Inflammatory macrophage treated with lipopolysaccharide for 4 hours (primary cell): ENCODE results near the gene ZNF300.
A peak's percentile ranks its signal among the peaks of the same experiment; 100 is the strongest.
"Not testable (repeated sequence)": the region's sequence is repeated elsewhere in the genome, so short reads cannot be mapped to it uniquely, and the experiment has no call there.

Experiments used
- DNase-seq: peaks from one replicate; pipeline ENCODE4 v3.0.0-alpha.2; 2020

ZNF300 gene

GRCh38 chr5:150904479-150905311, at the start of gene ZNF300:
ZNF300 (minus strand) TSS chr5:150904980; CDS start chr5:150903155, 1,825 bp downstream.
- peak; percentile 71 for DNase-seq

- DNase-seq: no peak
Measured at GRCh38 chr5:150948539-150948938, 43.8 kb upstream of the ZNF300 start.

GRCh38 chr5:150946351-150946905, 41.6 kb upstream of the ZNF300 start:
- no peak for DNase-seq

- DNase-seq: no peak
Measured at GRCh38 chr5:150945947-150946346, 41.2 kb upstream of the ZNF300 start.

GRCh38 chr5:150945486-150945885, 40.7 kb upstream of the ZNF300 start:
- no peak for DNase-seq

- no peak for DNase-seq
Measured at GRCh38 chr5:150931368-150931965, 26.7 kb upstream of the ZNF300 start.

- no peak for DNase-seq
Measured at GRCh38 chr5:150918613-150919012, 13.8 kb upstream of the ZNF300 start.

- DNase-seq: no peak
Measured at GRCh38 chr5:150912312-150912814, 7.6 kb upstream of the ZNF300 start.

GRCh38 chr5:150905312-150905683, 518 bp upstream of the ZNF300 start:
- no peak for DNase-seq

- DNase-seq: no peak
Measured at GRCh38 chr5:150901446-150901845, 3.3 kb downstream of the ZNF300 start.

- no peak for DNase-seq
Measured at GRCh38 chr5:150895431-150896428, 9.1 kb downstream of the ZNF300 start.

GRCh38 chr5:150879358-150879757, 25.4 kb downstream of the ZNF300 start:
- no peak for DNase-seq

GRCh38 chr5:150862070-150862469, 42.7 kb downstream of the ZNF300 start:
- DNase-seq: peak; percentile 25

- peak; percentile 61 for DNase-seq
Measured at GRCh38 chr5:150860246-150860821, 44.4 kb downstream of the ZNF300 start.

GRCh38 chr5:150856700-150857099, 48.1 kb downstream of the ZNF300 start:
- not testable (repeated sequence) for DNase-seq

GRCh38 chr5:150853561-150853960, 51.2 kb downstream of the ZNF300 start:
- DNase-seq: peak; percentile 42

GRCh38 chr5:150851039-150851438, 53.7 kb downstream of the ZNF300 start:
- no peak for DNase-seq

GRCh38 chr5:150848271-150848670, 56.5 kb downstream of the ZNF300 start:
- no peak for DNase-seq

GRCh38 chr5:150847334-150847695, 57.5 kb downstream of the ZNF300 start:
- DNase-seq: no peak

GRCh38 chr5:150846654-150847333, 58.0 kb downstream of the ZNF300 start:
- DNase-seq: peak; percentile 87

GRCh38 chr5:150846308-150846653, 58.5 kb downstream of the ZNF300 start, which contains the start of gene IRGM:
IRGM (plus strand) TSS chr5:150846521; CDS start chr5:150848124, 1,603 bp downstream.
- DNase-seq: not testable (repeated sequence)
